ENCODE results near the gene NPR2.

- TF ChIP-seq CTCF (conservative IDR thresholded peaks at IDR 0.05 in 1 of 2, IDR thresholded peaks at IDR 0.05 in 1 of 2; ENCODE audit: extremely low read depth in 1 of 2, insufficient read depth in 1 of 2, low read depth in 1 of 2, low read length in 2 of 2): peak; percentile 78 to 79
- TF ChIP-seq EZH2 (IDR thresholded peaks at IDR 0.05; ENCODE audit: borderline replicate concordance, low read length): no peak
Observed at GRCh38 chr9:35826071-35826701, 34.8 kb downstream of the NPR2 start.
